Neural cell (in vitro differentiated cells): ENCODE results near the gene DHRS12. TPM values are rescaled to one million over a fixed set of nuclear protein-coding genes. Genes with fewer than 3 reads are reported as not detected.

Source experiments
- H2AFZ ChIP-seq: fragments of 200-600, 300-800 bp; sonication (generic), shearing (Covaris generic); 2 replicates; pipeline ENCODE4 v1.6.0; 2014; ENCODE audit warnings: low read depth, mild to moderate bottlenecking, antibody characterized with exemption, low read length, moderate library complexity
- H3F3A ChIP-seq: fragments of 200-600 bp; shearing (Covaris generic); 2 replicates; pipeline ENCODE4 v1.6.1; 2016; ENCODE audit warnings: mild to moderate bottlenecking, moderate library complexity, mixed read lengths, antibody characterized with exemption, low read length; ENCODE audit not compliant: insufficient read depth, poor library complexity, severe bottlenecking
- H3K27ac ChIP-seq: fragments of 200-600, 300-800 bp; sonication (generic), shearing (Covaris generic); 2 replicates; pipeline ENCODE4 v1.5.1; 2014; ENCODE audit warnings: mild to moderate bottlenecking, low read length, moderate library complexity
- H3K27me3 ChIP-seq: fragments of 300-800, 200-600 bp; sonication (generic), shearing (Covaris generic); 2 replicates; pipeline ENCODE4 v1.6.0; 2014; ENCODE audit warnings: mild to moderate bottlenecking, low read depth, low read length, moderate library complexity; ENCODE audit not compliant: insufficient read depth
- H3K36me3 ChIP-seq: fragments of 300-800, 200-600 bp; sonication (generic), shearing (Covaris generic); 2 replicates; pipeline ENCODE4 v1.5.1; 2014; ENCODE audit warnings: mild to moderate bottlenecking, antibody characterized with exemption, low read length, moderate library complexity; ENCODE audit not compliant: insufficient read depth
- H3K4me2 ChIP-seq: fragments of 300-800, 200-600 bp; sonication (generic), shearing (Covaris generic); 2 replicates; pipeline ENCODE4 v1.6.0; 2014; ENCODE audit warnings: mild to moderate bottlenecking, low read length
- H3K4me3 ChIP-seq: fragments of 300-800, 200-600 bp; sonication (generic), shearing (Covaris generic); 2 replicates; pipeline ENCODE4 v1.5.1; 2014; ENCODE audit warnings: mild to moderate bottlenecking, low read length, moderate library complexity
- H3K79me2 ChIP-seq: fragments of 200-600 bp; shearing (Covaris generic); replicated peaks from 2 replicates; pipeline ENCODE4 v1.6.0; 2014; ENCODE audit warnings: mild to moderate bottlenecking, low read length, moderate library complexity; ENCODE audit not compliant: insufficient read depth
- H3K9ac ChIP-seq: fragments of 300-800, 200-600 bp; sonication (generic), shearing (Covaris generic); 2 replicates; pipeline ENCODE4 v1.6.1; 2016; ENCODE audit warnings: mild to moderate bottlenecking, low read length, mixed read lengths
- H3K9me2 ChIP-seq: fragments of 200-600 bp; shearing (Covaris generic); 2 replicates; pipeline ENCODE4 v1.6.1; 2016; ENCODE audit warnings: mild to moderate bottlenecking, low read length, mixed read lengths; ENCODE audit not compliant: insufficient read depth
- H3K9me3 ChIP-seq: fragments of 200-600, 300-800 bp; sonication (generic), shearing (Covaris generic); 2 replicates; pipeline ENCODE4 v1.6.1; 2016; ENCODE audit warnings: mild to moderate bottlenecking, mixed run types, low read length, moderate library complexity, mixed read lengths
- H4K20me1 ChIP-seq: fragments of 200-600 bp; shearing (Covaris generic); 2 replicates; pipeline ENCODE4 v1.6.1; 2016; ENCODE audit warnings: mild to moderate bottlenecking, mixed run types; ENCODE audit not compliant: insufficient read depth
- EP300 ChIP-seq: fragments of 450-650 bp; conservative IDR thresholded peaks from 2 replicates; pipeline ENCODE4 v1.6.1; 2014; ENCODE audit warnings: antibody characterized with exemption, mild to moderate bottlenecking, moderate library complexity; ENCODE audit not compliant: poor library complexity, severe bottlenecking
- EZH2 ChIP-seq: fragments of 200-600, 300-800 bp; shearing (Covaris generic), sonication (generic); IDR thresholded peaks from 2 replicates; pipeline ENCODE4 v1.6.1; 2014; ENCODE audit warnings: antibody characterized with exemption, low read length, borderline replicate concordance, mild to moderate bottlenecking; ENCODE audit not compliant: insufficient read depth, poor library complexity, severe bottlenecking
- MXI1 ChIP-seq: fragments of 450-650 bp; conservative IDR thresholded peaks from 2 replicates; pipeline ENCODE4 v1.6.1; 2014; ENCODE audit warnings: antibody characterized with exemption, mild to moderate bottlenecking; ENCODE audit not compliant: poor library complexity, severe bottlenecking
- POLR2AphosphoS5 ChIP-seq: IDR thresholded peaks from 2 replicates; pipeline ENCODE4 v1.6.1; 2012
- RAD21 ChIP-seq: fragments of 450-650 bp; conservative IDR thresholded peaks from 2 replicates; pipeline ENCODE4 v1.6.1; 2014; ENCODE audit warnings: antibody characterized with exemption, mild to moderate bottlenecking, moderate library complexity
- SMC3 ChIP-seq: fragments of 450-650 bp; conservative IDR thresholded peaks from 2 replicates; pipeline ENCODE4 v1.6.1; 2014; ENCODE audit warnings: antibody characterized with exemption, mild to moderate bottlenecking, moderate library complexity; ENCODE audit not compliant: poor library complexity
- TAF1 ChIP-seq: IDR thresholded peaks from 2 replicates; pipeline ENCODE4 v1.6.1; 2012; ENCODE audit warnings: low read depth
- polyA plus RNA-seq: library from polyadenylated mRNA; depleted of rRNA; stranded (reverse); fragments of >200 nt; gene quantifications from 2 replicates; pipeline ENCODE4 v1.2.3, GENCODE V29; 2014
- TF ChIP-seq, protein P1 (sequence below): IDR thresholded peaks from 2 replicates; pipeline ENCODE4 v1.6.1; 2012; ENCODE audit warnings: borderline replicate concordance
- TF ChIP-seq, protein P2 (sequence below): fragments of 450-650 bp; IDR thresholded peaks from 2 replicates; pipeline ENCODE4 v1.5.1; 2014; ENCODE audit warnings: antibody characterized with exemption, mild to moderate bottlenecking, moderate library complexity; ENCODE audit not compliant: poor library complexity, severe bottlenecking

Gene DHRS12
- polyA plus RNA-seq, 1 donor from 2014 or later, result 4.4 TPM

DNA sequence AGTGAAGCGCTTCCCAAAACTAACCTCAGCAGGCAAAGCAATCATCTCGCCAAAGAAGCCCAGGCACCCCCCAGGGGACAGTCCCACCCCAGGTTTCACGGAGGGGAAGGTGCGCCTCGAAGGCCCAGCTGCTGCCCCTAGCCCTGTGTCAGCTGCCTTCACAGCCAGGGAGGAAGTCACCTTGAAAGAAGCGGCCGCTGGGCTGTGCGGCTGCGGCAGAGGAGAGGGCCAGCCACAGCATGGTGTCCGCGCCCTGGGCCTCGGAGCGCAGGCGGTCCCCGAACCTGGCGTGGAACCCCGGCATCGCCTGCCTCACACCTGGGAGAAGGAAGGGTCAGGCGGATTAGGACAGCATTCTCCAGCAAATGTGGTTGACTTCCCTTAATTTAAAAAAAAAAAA lies 35.0 kb downstream of the DHRS12 start:
- H3K9me2 ChIP-seq, result no peaks in the 10 kb centered on the region
- H4K20me1 ChIP-seq, result no peaks in the 10 kb centered on the region
- H3K79me2 ChIP-seq, result no peaks in the 10 kb centered on the region
- H3K9me3 ChIP-seq, result no peaks in the 10 kb centered on the region
- H2AFZ ChIP-seq, result no peak overlapping the region
- H3K4me3 ChIP-seq, result no peak overlapping the region
- no peak for TF ChIP-seq EP300
- TF ChIP-seq, protein P1, sequence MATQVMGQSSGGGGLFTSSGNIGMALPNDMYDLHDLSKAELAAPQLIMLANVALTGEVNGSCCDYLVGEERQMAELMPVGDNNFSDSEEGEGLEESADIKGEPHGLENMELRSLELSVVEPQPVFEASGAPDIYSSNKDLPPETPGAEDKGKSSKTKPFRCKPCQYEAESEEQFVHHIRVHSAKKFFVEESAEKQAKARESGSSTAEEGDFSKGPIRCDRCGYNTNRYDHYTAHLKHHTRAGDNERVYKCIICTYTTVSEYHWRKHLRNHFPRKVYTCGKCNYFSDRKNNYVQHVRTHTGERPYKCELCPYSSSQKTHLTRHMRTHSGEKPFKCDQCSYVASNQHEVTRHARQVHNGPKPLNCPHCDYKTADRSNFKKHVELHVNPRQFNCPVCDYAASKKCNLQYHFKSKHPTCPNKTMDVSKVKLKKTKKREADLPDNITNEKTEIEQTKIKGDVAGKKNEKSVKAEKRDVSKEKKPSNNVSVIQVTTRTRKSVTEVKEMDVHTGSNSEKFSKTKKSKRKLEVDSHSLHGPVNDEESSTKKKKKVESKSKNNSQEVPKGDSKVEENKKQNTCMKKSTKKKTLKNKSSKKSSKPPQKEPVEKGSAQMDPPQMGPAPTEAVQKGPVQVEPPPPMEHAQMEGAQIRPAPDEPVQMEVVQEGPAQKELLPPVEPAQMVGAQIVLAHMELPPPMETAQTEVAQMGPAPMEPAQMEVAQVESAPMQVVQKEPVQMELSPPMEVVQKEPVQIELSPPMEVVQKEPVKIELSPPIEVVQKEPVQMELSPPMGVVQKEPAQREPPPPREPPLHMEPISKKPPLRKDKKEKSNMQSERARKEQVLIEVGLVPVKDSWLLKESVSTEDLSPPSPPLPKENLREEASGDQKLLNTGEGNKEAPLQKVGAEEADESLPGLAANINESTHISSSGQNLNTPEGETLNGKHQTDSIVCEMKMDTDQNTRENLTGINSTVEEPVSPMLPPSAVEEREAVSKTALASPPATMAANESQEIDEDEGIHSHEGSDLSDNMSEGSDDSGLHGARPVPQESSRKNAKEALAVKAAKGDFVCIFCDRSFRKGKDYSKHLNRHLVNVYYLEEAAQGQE, result no peak
- no peak for TF ChIP-seq TAF1
- TF ChIP-seq RAD21, result no peak
- no peak for TF ChIP-seq SMC3
- no peak for TF ChIP-seq POLR2AphosphoS5
- TF ChIP-seq, protein P2, sequence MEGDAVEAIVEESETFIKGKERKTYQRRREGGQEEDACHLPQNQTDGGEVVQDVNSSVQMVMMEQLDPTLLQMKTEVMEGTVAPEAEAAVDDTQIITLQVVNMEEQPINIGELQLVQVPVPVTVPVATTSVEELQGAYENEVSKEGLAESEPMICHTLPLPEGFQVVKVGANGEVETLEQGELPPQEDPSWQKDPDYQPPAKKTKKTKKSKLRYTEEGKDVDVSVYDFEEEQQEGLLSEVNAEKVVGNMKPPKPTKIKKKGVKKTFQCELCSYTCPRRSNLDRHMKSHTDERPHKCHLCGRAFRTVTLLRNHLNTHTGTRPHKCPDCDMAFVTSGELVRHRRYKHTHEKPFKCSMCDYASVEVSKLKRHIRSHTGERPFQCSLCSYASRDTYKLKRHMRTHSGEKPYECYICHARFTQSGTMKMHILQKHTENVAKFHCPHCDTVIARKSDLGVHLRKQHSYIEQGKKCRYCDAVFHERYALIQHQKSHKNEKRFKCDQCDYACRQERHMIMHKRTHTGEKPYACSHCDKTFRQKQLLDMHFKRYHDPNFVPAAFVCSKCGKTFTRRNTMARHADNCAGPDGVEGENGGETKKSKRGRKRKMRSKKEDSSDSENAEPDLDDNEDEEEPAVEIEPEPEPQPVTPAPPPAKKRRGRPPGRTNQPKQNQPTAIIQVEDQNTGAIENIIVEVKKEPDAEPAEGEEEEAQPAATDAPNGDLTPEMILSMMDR, result no peak
- no peak for TF ChIP-seq MXI1
- no peak for TF ChIP-seq EZH2
- no peak overlapping the region for H3K27ac ChIP-seq
- no peaks in the 10 kb centered on the region for H3F3A ChIP-seq
- no peaks in the 10 kb centered on the region for H3K36me3 ChIP-seq
- H3K27me3 ChIP-seq, result no peaks in the 10 kb centered on the region
- H3K4me2 ChIP-seq, result no peak overlapping the region
- H3K9ac ChIP-seq, result no peak overlapping the region

DNA sequence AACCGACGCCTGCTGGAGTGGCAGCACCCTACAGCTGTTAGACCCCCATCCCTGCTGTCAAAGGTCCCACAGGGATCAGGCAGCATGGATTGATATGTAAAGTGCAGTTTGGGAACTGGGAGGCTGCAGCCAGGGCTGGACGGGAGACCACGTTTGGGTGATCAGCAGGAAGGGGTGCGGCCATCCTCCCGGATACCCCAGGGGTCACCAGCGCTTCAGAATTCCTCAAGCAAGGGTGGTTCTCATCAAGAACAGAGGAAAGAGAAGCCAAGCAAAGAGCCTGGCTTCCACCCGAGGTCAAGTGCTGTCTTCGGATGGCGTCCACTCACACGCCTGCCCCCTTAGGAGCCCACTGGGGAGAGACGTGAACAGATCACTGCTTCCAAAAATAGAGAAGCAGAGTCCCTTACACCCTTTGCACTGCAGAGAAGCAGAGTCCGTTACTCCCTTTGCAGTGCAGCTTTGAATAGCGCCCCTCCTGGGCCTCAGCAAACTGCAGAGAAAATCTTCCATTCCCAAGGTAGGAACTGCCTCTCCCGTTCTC lies 35.5 kb downstream of the DHRS12 start:
- H4K20me1 ChIP-seq, result no peaks in the 10 kb centered on the region
- no peaks in the 10 kb centered on the region for H3K9me2 ChIP-seq
- no peak overlapping the region for H2AFZ ChIP-seq
- no peak overlapping the region for H3K4me3 ChIP-seq
- H3K4me2 ChIP-seq, result no peak overlapping the region
- no peak overlapping the region for H3K27ac ChIP-seq
- H3K36me3 ChIP-seq, result no peaks in the 10 kb centered on the region
- no peaks in the 10 kb centered on the region for H3K79me2 ChIP-seq
- TF ChIP-seq POLR2AphosphoS5, result no peak
- no peak for TF ChIP-seq EP300
- no peak for TF ChIP-seq EZH2
- no peak for TF ChIP-seq SMC3
- TF ChIP-seq, protein P2, result no peak
- no peak for TF ChIP-seq TAF1
- TF ChIP-seq, protein P1, result no peak
- no peak for TF ChIP-seq MXI1
- no peak for TF ChIP-seq RAD21
- H3K9me3 ChIP-seq, result no peaks in the 10 kb centered on the region
- no peak overlapping the region for H3K9ac ChIP-seq
- H3K27me3 ChIP-seq, result no peaks in the 10 kb centered on the region
- H3F3A ChIP-seq, result no peaks in the 10 kb centered on the region
